Adrenal gland (tissue), 5 donors: Measurements from ENCODE around the gene COG8.

Experiments used
- POLR2A ChIP-seq, 2 donors: fragments of 450-650 bp; IDR thresholded peaks; one replicate each; pipeline ENCODE4 v1.6.1; 2017; ENCODE audit warnings: antibody characterized with exemption in 2 of 2, mild to moderate bottlenecking in 2 of 2, moderate library complexity in 1 of 2
- TF ChIP-seq, protein P1 (sequence below), 6 experiments: fragments of 450-650 bp in 4 of 6; fragments of 200-600 bp in 2 of 6; sonication (generic) in 1 of 6; IDR thresholded peaks; 1 replicate in 5 of 6; 2 replicates in 1 of 6; pipeline versions ENCODE4 v1.5.1 to v1.8.0; 2016 to 2021; ENCODE audit warnings: antibody characterized with exemption in 6 of 6, mild to moderate bottlenecking in 2 of 6, moderate library complexity in 1 of 6
- donor health status: DM: no; HTN: no; CAD: no.

- no peak for TF ChIP-seq POLR2A (IDR thresholded peaks at IDR 0.05)
- TF ChIP-seq, protein P1, sequence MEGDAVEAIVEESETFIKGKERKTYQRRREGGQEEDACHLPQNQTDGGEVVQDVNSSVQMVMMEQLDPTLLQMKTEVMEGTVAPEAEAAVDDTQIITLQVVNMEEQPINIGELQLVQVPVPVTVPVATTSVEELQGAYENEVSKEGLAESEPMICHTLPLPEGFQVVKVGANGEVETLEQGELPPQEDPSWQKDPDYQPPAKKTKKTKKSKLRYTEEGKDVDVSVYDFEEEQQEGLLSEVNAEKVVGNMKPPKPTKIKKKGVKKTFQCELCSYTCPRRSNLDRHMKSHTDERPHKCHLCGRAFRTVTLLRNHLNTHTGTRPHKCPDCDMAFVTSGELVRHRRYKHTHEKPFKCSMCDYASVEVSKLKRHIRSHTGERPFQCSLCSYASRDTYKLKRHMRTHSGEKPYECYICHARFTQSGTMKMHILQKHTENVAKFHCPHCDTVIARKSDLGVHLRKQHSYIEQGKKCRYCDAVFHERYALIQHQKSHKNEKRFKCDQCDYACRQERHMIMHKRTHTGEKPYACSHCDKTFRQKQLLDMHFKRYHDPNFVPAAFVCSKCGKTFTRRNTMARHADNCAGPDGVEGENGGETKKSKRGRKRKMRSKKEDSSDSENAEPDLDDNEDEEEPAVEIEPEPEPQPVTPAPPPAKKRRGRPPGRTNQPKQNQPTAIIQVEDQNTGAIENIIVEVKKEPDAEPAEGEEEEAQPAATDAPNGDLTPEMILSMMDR (IDR thresholded peaks at IDR 0.05) = no peak
Measured at GRCh38 chr16:69382421-69382820, 43.1 kb upstream of the COG8 start.
